ENCODE data around the gene GABPB2.
A peak's percentile ranks its signal among the peaks of the same experiment; 100 is the strongest.

Gene GABPB2

GRCh38 chr1:151059109-151060006, 11.2 kb upstream of the GABPB2 start, which contains the start of gene CDC42SE1:
Gene CDC42SE1 (minus strand): TSS chr1:151059622. CDS start chr1:151055730, 3,892 bp downstream.
- Histone ChIP-seq H3K4me1 (ENCODE audit: control insufficient read depth, insufficient read depth, low read length, unreplicated experiment) (peaks cover 33% of the 10 kb centered on the region), H3K27me3 (ENCODE audit: insufficient read depth, low read length) (no peaks in the 10 kb centered on the region), H3K36me3 (ENCODE audit: insufficient read depth, low read length) (peaks cover 13% of the 10 kb centered on the region), H3K27ac (ENCODE audit: low read depth, low read length) (peak within 1 kb of the TSS; percentile 99), H3K4me3 (ENCODE audit: low read depth, low read length) (peak within 1 kb of the TSS; percentile 83), H2AFZ (ENCODE audit: low read length, unreplicated experiment) (peak within 1 kb of the TSS; percentile 53), H3K79me2 (ENCODE audit: control insufficient read depth, insufficient read depth, low read length, unreplicated experiment) (peaks cover 95% of the 10 kb centered on the region)

DNA sequence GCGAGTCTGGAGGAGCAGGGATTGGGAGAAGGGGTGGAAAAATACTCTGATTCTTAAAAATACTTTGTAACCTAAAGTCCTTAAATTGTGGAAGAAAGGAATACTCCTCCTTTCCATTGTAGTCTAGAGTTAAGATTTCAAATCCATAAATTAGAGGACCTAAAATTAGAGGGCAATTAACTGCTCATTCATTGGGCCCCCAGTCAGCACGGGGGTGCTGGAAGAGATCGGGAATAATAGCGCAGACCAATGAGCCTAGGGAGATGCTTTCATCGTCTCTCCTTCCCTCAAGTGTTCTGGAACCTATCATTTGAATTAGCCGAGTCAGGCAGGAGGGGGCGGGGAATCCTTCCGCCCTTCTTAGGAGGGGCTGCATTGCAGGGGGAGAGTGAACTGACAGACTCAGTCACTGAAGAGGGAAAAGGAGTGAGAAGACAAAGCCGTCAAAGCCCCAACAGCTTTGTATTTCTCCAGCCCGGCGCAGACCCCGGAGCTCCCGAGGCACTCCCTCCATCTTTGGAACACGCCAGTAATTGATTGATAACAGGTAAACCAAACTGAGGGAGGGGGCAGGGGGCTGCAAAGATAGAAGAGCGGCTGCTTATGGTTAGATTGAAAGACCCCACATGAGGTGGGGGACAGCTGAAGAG, 10.4 kb upstream of the GABPB2 start, which contains the start of gene MLLT11:
Gene MLLT11 (plus strand): TSS at position 391 of the 650 bp plus-strand sequence. CDS start 6,828 bp downstream, outside the sequence.
- Histone ChIP-seq H3K27ac (ENCODE audit: low read depth, low read length) (peak within 1 kb of the TSS; percentile 99), H3K36me3 (ENCODE audit: insufficient read depth, low read length) (peaks cover 6% of the 10 kb centered on the region; the same call in 1 of the 2 replicates), H3K79me2 (ENCODE audit: control insufficient read depth, insufficient read depth, low read length, unreplicated experiment) (peaks cover 95% of the 10 kb centered on the region), H2AFZ (ENCODE audit: low read length, unreplicated experiment) (peak within 1 kb of the TSS; percentile 53), H3K27me3 (ENCODE audit: insufficient read depth, low read length) (no peaks in the 10 kb centered on the region), H3K4me3 (ENCODE audit: low read depth, low read length) (peak within 1 kb of the TSS; percentile 83), H3K4me1 (ENCODE audit: control insufficient read depth, insufficient read depth, low read length, unreplicated experiment) (peaks cover 33% of the 10 kb centered on the region)

DNA sequence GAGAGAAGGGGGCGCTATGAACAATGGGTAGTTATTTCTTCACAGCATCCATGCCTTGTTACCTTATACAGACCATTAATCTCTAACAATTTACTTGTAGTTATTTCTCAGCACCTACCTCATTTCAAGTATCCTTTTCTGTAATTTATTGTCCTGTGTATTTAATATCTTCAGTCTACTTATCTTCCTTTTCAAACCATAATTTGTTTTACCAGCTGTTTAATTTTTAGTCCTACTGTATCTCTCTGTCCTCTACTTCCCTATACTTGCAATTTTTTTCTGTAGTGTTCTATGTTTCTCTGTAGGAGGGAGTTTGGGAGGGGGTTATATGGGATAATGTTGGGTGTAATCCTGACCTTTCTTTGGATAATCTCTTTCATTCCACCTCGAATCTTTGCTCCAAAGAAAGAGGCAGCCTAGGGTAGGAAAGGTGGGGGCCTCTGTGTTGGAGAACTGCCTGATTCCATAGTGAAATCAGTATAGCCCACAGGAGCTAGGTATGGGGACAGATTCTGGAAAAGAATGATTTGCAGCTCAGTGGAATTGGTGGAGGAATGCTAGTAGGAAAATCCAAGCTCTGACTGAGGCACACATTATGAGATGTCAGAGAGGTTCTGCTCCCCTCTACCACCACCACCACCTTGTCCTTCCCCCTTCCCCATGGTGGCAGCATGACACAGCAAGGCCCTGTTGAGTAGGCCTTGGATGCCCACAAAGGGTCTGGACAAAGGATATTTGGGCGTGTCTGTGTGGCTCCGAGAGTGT, 9.7 kb upstream of the GABPB2 start:
- Histone ChIP-seq H3K36me3 (ENCODE audit: insufficient read depth, low read length) (no peaks in the 10 kb centered on the region), H3K27ac (ENCODE audit: low read depth, low read length) (peak overlapping the region; percentile 99), H3K79me2 (ENCODE audit: control insufficient read depth, insufficient read depth, low read length, unreplicated experiment) (peaks cover 95% of the 10 kb centered on the region), H2AFZ (ENCODE audit: low read length, unreplicated experiment) (peak overlapping the region; percentile 53), H3K4me1 (ENCODE audit: control insufficient read depth, insufficient read depth, low read length, unreplicated experiment) (peaks cover 27% of the 10 kb centered on the region), H3K27me3 (ENCODE audit: insufficient read depth, low read length) (no peaks in the 10 kb centered on the region), H3K4me3 (ENCODE audit: low read depth, low read length) (peak overlapping the region; percentile 83)

DNA sequence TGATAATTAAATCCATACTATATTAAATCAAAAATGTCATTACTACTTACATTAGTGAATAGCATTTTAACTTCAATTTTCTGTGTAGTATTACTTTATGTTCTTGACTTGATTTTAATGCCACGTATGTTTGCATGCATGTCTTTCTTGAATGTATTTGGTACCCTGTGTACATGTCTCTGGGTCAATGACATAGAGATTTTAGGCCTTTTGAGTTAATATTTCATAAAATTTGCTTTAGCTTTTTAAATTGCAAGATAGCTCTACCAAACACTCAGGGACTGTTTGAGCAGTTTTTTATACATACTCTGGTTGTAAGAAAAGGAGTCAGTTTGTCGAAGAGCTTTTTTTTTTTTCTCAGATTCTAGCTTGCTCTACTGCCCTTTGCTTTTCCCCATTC, 8.9 kb upstream of the GABPB2 start:
- Histone ChIP-seq H3K36me3 (ENCODE audit: insufficient read depth, low read length) (no peaks in the 10 kb centered on the region), H3K4me3 (ENCODE audit: low read depth, low read length) (peak overlapping the region; percentile 83), H2AFZ (ENCODE audit: low read length, unreplicated experiment) (peak overlapping the region; percentile 29), H3K27me3 (ENCODE audit: insufficient read depth, low read length) (no peaks in the 10 kb centered on the region), H3K27ac (ENCODE audit: low read depth, low read length) (peak overlapping the region; percentile 99), H3K79me2 (ENCODE audit: control insufficient read depth, insufficient read depth, low read length, unreplicated experiment) (peaks cover 93% of the 10 kb centered on the region), H3K4me1 (ENCODE audit: control insufficient read depth, insufficient read depth, low read length, unreplicated experiment) (peaks cover 18% of the 10 kb centered on the region)

DNA sequence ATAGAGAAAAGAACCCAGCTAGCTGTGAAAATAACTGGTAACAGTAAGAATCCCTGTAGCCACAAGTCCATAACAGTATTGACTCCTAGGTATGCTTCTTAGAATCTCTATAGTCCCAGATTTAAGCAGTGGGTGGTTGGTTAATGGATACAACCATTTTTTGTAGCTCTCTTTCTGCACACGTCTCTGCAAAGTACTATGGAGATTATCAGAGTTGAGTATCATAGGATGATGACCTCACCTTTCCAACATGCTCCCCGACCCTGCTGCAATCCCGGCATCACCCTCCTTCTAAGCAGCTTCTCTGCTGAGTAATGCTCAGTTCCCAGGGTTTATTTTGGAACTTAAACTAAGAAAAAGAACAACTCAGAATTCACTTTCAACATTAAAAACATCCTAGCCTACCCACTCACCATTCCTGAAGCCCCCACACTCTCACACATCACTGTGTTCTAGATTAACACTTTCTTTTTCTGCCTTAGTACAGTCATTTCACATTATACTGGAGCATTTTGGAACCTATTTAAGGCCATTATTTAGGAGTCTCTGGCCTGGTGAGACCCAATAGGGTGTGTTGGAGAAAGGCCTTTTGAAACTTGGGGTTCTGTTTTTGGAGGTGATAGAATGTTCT, 7.7 kb upstream of the GABPB2 start:
- H3K79me2 ChIP-seq (ENCODE audit: control insufficient read depth, insufficient read depth, low read length, unreplicated experiment): peaks cover 90% of the 10 kb centered on the region
- no peaks in the 10 kb centered on the region for H3K36me3 ChIP-seq (ENCODE audit: insufficient read depth, low read length)
- H2AFZ ChIP-seq (ENCODE audit: low read length, unreplicated experiment): peak overlapping the region; percentile 53
- no peaks in the 10 kb centered on the region for H3K27me3 ChIP-seq (ENCODE audit: insufficient read depth, low read length)
- peaks cover 15% of the 10 kb centered on the region for H3K4me1 ChIP-seq (ENCODE audit: control insufficient read depth, insufficient read depth, low read length, unreplicated experiment)
- H3K27ac ChIP-seq (ENCODE audit: low read depth, low read length): peak overlapping the region; percentile 99
- peak overlapping the region; percentile 68 for H3K4me3 ChIP-seq (ENCODE audit: low read depth, low read length)

- Histone ChIP-seq H2AFZ (ENCODE audit: low read length, unreplicated experiment) (no peak overlapping the region), H3K79me2 (ENCODE audit: control insufficient read depth, insufficient read depth, low read length, unreplicated experiment) (peaks cover 77% of the 10 kb centered on the region), H3K27ac (ENCODE audit: low read depth, low read length) (no peak overlapping the region), H3K36me3 (ENCODE audit: insufficient read depth, low read length) (peaks cover 3% of the 10 kb centered on the region; the same call in 1 of the 2 replicates), H3K4me3 (ENCODE audit: low read depth, low read length) (no peak overlapping the region), H3K27me3 (ENCODE audit: insufficient read depth, low read length) (no peaks in the 10 kb centered on the region), H3K4me1 (ENCODE audit: control insufficient read depth, insufficient read depth, low read length, unreplicated experiment) (peaks cover 25% of the 10 kb centered on the region)
These were observed 5.4 kb upstream of the GABPB2 start for GRCh38 chr1:151065089-151065645.

- H3K4me1 ChIP-seq (ENCODE audit: control insufficient read depth, insufficient read depth, low read length, unreplicated experiment): peaks cover 24% of the 10 kb centered on the region
- peak overlapping the region; percentile 97; the same call in 1 of the 2 replicates for H3K27ac ChIP-seq (ENCODE audit: low read depth, low read length)
These were observed 3.4 kb upstream of the GABPB2 start for GRCh38 chr1:151067185-151067584.

DNA sequence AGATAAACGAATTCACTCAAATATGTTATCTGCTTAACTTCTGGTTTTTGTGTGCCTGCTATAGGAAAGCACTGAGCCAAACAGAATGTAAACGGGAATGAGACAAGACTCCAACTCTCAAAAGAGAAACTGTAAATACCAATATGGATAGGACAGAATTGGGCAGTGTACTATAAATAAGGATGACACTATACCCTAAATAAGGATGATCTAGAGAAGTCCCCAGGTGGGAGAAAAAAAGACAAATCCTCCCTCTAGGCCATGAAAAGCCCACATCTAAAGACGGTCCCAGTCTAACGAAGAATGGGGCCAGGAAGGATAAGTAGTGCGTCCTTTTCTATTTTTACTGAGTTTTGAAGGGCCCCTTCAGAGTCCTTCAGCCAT, 1.5 kb upstream of the GABPB2 start:
- Histone ChIP-seq H3K4me1 (ENCODE audit: control insufficient read depth, insufficient read depth, low read length, unreplicated experiment) (peaks cover 24% of the 10 kb centered on the region), H3K79me2 (ENCODE audit: control insufficient read depth, insufficient read depth, low read length, unreplicated experiment) (peaks cover 52% of the 10 kb centered on the region), H3K36me3 (ENCODE audit: insufficient read depth, low read length) (peaks cover 3% of the 10 kb centered on the region; the same call in 1 of the 2 replicates), H3K4me3 (ENCODE audit: low read depth, low read length) (no peak overlapping the region), H3K27me3 (ENCODE audit: insufficient read depth, low read length) (no peaks in the 10 kb centered on the region), H3K27ac (ENCODE audit: low read depth, low read length) (peak overlapping the region; percentile 97), H2AFZ (ENCODE audit: low read length, unreplicated experiment) (no peak overlapping the region)

More at GRCh38 chr1:151067185-151067584, 3.4 kb upstream of the GABPB2 start:
- H3K4me3 ChIP-seq (ENCODE audit: low read depth, low read length): no peak overlapping the region
- H2AFZ ChIP-seq (ENCODE audit: low read length, unreplicated experiment): no peak overlapping the region
- no peaks in the 10 kb centered on the region for H3K27me3 ChIP-seq (ENCODE audit: insufficient read depth, low read length)
- H3K36me3 ChIP-seq (ENCODE audit: insufficient read depth, low read length): peaks cover 3% of the 10 kb centered on the region; the same call in 1 of the 2 replicates
- H3K79me2 ChIP-seq (ENCODE audit: control insufficient read depth, insufficient read depth, low read length, unreplicated experiment): peaks cover 64% of the 10 kb centered on the region

GRCh38 chr1:151072224-151072623, 1.7 kb downstream of the GABPB2 start:
- H3K4me3 ChIP-seq (ENCODE audit: low read depth, low read length): peak overlapping the region; percentile 87; the same call in 1 of the 2 replicates
- H2AFZ ChIP-seq (ENCODE audit: low read length, unreplicated experiment): no peak overlapping the region

More at GRCh38 chr1:151072224-151072623, 1.7 kb downstream of the GABPB2 start:
- Histone ChIP-seq H3K4me1 (ENCODE audit: control insufficient read depth, insufficient read depth, low read length, unreplicated experiment) (peaks cover 24% of the 10 kb centered on the region), H3K79me2 (ENCODE audit: control insufficient read depth, insufficient read depth, low read length, unreplicated experiment) (peaks cover 25% of the 10 kb centered on the region), H3K36me3 (ENCODE audit: insufficient read depth, low read length) (peaks cover 3% of the 10 kb centered on the region; the same call in 1 of the 2 replicates), H3K27ac (ENCODE audit: low read depth, low read length) (peak overlapping the region; percentile 97; the same call in 1 of the 2 replicates), H3K27me3 (ENCODE audit: insufficient read depth, low read length) (no peaks in the 10 kb centered on the region)
